Measurements from ENCODE around the gene RHBG.

DNA sequence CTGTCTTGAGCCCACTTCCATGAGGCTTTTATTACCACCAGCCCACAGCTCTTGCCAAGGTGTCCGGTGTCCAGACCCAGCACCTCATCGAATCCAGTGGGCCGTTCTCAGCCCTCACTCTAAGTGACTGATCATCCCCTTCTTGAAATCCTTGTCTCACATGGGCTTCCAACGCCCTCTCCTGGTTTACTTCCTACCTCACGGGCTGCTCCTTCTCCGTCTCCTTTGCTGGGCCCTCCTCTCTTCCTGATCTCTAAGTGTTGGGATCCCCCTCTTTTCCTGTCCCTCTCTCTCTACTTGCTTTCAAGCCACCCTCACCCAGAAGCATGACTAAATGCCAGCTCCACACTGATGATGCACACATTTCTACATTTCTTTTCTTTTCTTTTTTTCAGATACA, 9.0 kb upstream of the RHBG start:
- TF ChIP-seq, protein P1, sequence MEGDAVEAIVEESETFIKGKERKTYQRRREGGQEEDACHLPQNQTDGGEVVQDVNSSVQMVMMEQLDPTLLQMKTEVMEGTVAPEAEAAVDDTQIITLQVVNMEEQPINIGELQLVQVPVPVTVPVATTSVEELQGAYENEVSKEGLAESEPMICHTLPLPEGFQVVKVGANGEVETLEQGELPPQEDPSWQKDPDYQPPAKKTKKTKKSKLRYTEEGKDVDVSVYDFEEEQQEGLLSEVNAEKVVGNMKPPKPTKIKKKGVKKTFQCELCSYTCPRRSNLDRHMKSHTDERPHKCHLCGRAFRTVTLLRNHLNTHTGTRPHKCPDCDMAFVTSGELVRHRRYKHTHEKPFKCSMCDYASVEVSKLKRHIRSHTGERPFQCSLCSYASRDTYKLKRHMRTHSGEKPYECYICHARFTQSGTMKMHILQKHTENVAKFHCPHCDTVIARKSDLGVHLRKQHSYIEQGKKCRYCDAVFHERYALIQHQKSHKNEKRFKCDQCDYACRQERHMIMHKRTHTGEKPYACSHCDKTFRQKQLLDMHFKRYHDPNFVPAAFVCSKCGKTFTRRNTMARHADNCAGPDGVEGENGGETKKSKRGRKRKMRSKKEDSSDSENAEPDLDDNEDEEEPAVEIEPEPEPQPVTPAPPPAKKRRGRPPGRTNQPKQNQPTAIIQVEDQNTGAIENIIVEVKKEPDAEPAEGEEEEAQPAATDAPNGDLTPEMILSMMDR (IDR thresholded peaks at IDR 0.05; ENCODE audit: poor library complexity, severe bottlenecking) = no peak
- no peak for TF ChIP-seq EZH2 (IDR thresholded peaks at IDR 0.05; ENCODE audit: borderline replicate concordance, insufficient read depth, low read length, poor library complexity, severe bottlenecking)
- no peak for TF ChIP-seq POLR2AphosphoS5 (IDR thresholded peaks at IDR 0.05)
- no peak for TF ChIP-seq SMC3 (conservative IDR thresholded peaks at IDR 0.05; ENCODE audit: poor library complexity)

All from neural cell (in vitro differentiated cells).